Stimulated activated effector memory CD8-positive, alpha-beta T cell treated with anti-CD3 and anti-CD28 coated beads, Interleukin-12 subunit alpha, Interleukin-12 subunit beta, amount 100 ng/mL, for 72 hours (primary cell): ENCODE results near the gene BBX.

Experiments
- ATAC-seq: fragments of 150-1000 bp; cut with Tn5 transposase; 2 replicates; pipeline ENCODE4 v1.10.0; 2021
- DNase-seq, 2 donors: peaks; one replicate each; pipeline ENCODE4 v3.0.0; 2021 to 2022; ENCODE audit warnings: low spot score in 2 of 2
- H3K27ac Mint-ChIP-seq: one replicate; pipeline ENCODE4 v1.8.0; 2022; ENCODE audit warnings: mild to moderate bottlenecking, mixed read lengths
- H3K36me3 Mint-ChIP-seq: one replicate; pipeline ENCODE4 v1.8.0; 2022; ENCODE audit warnings: mild to moderate bottlenecking, mixed read lengths
- H3K4me1 Mint-ChIP-seq: one replicate; pipeline ENCODE4 v1.8.0; 2022; ENCODE audit warnings: mixed read lengths
- H3K4me3 Mint-ChIP-seq: one replicate; pipeline ENCODE4 v1.8.0; 2022; ENCODE audit warnings: mild to moderate bottlenecking, mixed read lengths
- H3K9me3 Mint-ChIP-seq: one replicate; pipeline ENCODE4 v1.8.0; 2022; ENCODE audit warnings: mixed read lengths

BBX gene

DNA sequence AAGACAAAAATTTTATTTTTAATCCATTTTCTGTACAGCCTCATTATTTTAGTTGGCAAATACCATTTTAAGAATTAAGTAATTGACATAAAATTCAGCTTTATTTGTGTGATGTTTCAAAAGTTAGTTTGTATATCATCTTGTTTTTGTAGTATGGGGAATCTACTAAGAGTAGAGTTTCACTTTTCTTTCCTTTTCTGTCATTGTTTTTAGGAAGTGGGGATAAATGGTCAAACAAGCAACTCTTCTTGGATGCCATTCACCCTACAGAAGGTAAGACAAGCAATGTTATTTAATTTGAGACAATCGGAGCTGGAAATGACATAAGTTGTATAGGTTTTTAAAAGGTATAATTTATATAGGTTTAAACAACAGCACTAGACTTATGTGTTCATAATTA is 268.3 kb downstream of the BBX start:
- H3K36me3 Mint-ChIP-seq = peaks cover 63% of the 10 kb centered on the region
- no peak overlapping the region for H3K4me3 Mint-ChIP-seq
- no peak for DNase-seq
- ATAC-seq = no peak
- H3K27ac Mint-ChIP-seq = no peak overlapping the region
- H3K4me1 Mint-ChIP-seq = peaks cover 11% of the 10 kb centered on the region
- no peaks in the 10 kb centered on the region for H3K9me3 Mint-ChIP-seq

DNA sequence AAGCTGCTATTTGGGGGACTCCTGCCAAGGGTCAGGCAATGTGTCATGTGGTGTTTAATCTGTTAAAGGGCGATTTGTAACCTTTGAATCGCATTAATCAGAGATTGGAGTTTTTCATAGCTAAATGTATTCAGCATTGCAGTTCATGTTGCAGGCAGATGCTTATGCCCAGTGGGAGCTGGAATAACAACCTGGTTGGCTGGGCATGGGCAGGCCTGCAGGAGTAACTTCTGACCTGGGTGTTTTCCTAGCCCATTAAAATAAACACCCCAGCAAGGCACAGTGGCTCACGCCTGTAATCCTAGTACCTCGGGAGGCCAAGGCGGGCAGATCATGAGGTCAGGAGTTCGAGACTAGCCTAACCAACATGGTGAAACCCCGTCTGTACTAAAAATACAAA is 268.7 kb downstream of the BBX start:
- DNase-seq (no peak), ATAC-seq (no peak)
- Mint-ChIP-seq H3K4me1 (peaks cover 14% of the 10 kb centered on the region), H3K9me3 (no peaks in the 10 kb centered on the region), H3K36me3 (peaks cover 63% of the 10 kb centered on the region), H3K27ac (no peak overlapping the region), H3K4me3 (no peak overlapping the region)

DNA sequence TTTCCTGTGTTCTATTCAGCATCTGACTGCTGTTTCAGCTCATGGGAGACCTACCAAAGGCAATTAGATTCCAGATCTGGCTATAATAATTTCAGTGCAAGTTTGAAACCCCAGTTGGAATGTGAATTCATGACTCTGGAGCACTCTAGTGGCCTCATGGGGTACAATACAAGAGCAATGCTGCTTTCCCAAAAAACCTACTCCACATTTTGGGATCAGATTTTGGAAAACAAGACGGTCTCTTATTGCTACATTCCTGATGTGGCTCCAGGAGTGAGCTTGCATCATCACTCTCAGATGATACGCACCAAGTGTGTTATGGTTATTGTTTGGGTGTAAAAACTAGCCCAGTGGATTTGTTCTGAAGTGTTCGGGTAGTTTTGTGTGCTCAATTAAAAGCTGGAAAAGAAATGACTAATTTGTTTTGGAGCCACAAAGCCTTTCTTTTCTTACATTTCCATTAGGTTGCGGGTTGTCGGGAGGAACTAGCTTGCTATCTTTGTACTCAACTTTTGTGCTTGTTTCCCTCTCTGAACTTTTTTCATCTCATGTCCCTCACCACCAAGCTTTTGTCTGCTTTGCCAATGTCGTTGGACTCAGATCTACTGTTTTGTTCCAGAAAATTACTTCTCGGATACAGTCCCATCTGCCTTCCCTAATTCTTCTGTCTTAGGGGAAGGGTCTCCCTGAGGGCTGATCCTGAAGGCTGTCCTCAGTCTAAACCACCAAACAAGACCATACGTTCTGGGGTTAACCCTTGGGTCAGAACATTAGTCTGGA is 272.1 kb downstream of the BBX start:
- peaks cover 14% of the 10 kb centered on the region for H3K4me1 Mint-ChIP-seq
- peaks cover 70% of the 10 kb centered on the region for H3K36me3 Mint-ChIP-seq
- H3K9me3 Mint-ChIP-seq = no peaks in the 10 kb centered on the region
- DNase-seq (no peak), ATAC-seq (no peak)
- no peak overlapping the region for H3K27ac Mint-ChIP-seq
- H3K4me3 Mint-ChIP-seq = no peak overlapping the region

DNA sequence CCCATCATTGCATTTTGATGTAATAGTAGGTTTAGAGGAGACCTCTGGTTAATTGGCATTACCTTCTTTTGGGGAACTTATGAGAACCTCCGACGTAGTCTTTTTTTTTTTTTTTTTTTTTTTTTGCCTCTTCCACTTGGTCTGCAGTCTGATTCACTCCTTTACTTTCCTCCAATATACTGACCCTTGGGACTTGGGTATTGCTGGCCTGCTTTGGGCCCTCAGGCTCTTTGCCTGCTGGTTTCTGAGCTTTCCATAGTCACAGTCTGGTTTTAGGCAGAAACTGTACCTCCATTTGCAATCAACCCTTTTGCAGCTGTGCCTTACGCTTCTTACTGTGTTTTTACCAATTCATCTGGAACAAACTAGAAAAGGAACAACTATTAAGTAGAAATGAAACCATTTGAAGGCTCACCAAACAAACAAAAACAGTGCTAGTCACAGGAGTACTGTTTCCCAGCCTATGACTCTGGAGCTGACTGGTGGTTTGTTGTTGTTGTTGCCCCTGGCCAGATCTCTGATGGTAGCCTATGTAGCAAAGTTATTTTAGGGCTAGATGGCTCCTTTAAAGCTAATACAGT is 272.8 kb downstream of the BBX start:
- no peak for ATAC-seq
- H3K36me3 Mint-ChIP-seq = peaks cover 68% of the 10 kb centered on the region
- no peak overlapping the region for H3K4me3 Mint-ChIP-seq
- no peak for DNase-seq
- peaks cover 14% of the 10 kb centered on the region for H3K4me1 Mint-ChIP-seq
- no peak overlapping the region for H3K27ac Mint-ChIP-seq
- H3K9me3 Mint-ChIP-seq = no peaks in the 10 kb centered on the region

DNA sequence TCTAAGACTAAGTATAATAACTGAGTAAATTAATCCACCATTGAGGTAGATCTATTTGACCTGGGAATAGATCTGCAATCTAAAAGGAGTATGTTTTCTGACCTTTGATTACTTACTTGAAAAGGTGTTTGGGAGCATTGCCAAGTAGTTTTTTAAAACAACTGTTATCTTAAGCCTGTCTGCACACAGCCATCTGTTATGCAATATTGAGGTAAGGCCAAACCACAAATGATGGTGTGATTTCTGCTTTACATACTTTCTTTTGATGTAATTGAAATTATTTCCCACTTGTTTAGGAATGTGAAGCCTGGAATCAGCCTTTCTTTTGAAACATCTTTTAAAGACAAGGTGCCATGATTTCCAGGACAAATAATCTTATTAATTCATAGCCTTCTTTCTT is 274.0 kb downstream of the BBX start:
- no peak for ATAC-seq
- no peak for DNase-seq
- Mint-ChIP-seq H3K9me3 (no peaks in the 10 kb centered on the region), H3K4me1 (peaks cover 14% of the 10 kb centered on the region), H3K27ac (no peak overlapping the region), H3K4me3 (no peak overlapping the region), H3K36me3 (peaks cover 68% of the 10 kb centered on the region)

DNA sequence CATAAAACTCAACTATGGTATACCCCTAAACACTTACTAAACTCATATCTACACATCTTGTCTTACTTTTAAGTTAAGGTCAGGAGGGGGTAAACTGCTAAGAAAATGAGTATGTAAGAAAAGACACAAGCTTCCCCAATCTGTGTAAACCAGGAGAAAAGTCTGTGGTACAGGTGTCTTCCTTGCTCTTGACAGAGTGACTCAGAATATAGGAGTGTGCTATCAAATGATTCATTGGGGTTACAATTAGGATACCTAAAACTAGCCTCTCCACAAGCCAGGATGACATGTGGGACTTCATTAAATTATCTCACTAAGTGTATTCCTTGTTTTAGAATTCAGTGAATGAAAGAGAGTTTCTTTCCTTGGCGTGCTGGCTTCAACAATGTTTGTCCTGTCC is 274.8 kb downstream of the BBX start:
- H3K9me3 Mint-ChIP-seq = no peaks in the 10 kb centered on the region
- ATAC-seq (no peak), DNase-seq (no peak)
- H3K36me3 Mint-ChIP-seq = peaks cover 68% of the 10 kb centered on the region
- H3K27ac Mint-ChIP-seq = no peak overlapping the region
- H3K4me1 Mint-ChIP-seq = peaks cover 15% of the 10 kb centered on the region
- no peak overlapping the region for H3K4me3 Mint-ChIP-seq

DNA sequence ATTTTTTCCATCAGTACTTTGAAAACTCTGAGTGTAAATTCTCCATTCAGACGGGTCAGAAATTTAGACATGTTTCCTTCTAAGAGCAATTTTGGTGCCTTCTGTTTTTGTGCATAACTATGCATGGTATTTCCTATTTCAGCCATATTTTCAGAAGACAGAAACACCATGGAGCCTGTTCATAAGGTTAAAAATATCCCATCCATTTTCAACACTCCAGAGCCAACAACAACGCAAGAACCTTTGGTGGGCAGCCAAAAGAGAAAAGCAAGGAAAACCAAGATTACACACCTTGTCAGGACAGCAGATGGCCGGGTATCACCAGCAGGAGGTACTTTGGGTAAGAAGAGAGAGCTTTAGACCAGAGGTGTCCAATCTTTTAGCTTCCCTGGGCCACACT is 275.6 kb downstream of the BBX start:
- Mint-ChIP-seq H3K4me3 (no peak overlapping the region), H3K36me3 (peaks cover 72% of the 10 kb centered on the region), H3K9me3 (no peaks in the 10 kb centered on the region), H3K27ac (no peak overlapping the region), H3K4me1 (peaks cover 19% of the 10 kb centered on the region)
- no peak for ATAC-seq
- DNase-seq = no peak

DNA sequence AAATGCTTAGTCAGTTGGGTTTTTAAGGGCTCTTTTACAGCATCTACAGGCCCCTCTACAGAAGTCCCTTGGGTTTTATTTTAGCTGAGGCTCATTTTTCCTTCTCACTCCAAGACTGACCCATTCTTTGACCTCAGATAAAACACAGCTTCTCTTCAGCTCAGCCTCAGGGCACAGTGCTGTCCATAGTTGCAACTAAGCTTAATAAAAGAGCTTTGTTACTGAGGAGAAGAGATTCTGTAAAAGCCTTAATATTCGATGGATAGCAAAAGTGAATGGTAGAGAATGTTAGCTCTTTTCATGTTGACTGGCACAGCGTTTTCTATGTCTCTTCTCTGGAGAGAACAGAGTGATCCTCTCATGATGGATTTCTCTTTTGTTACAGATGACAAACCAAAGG is 277.9 kb downstream of the BBX start:
- ATAC-seq (no peak), DNase-seq (no peak)
- H3K4me1 Mint-ChIP-seq = peaks cover 12% of the 10 kb centered on the region
- H3K4me3 Mint-ChIP-seq = no peak overlapping the region
- H3K36me3 Mint-ChIP-seq = peaks cover 84% of the 10 kb centered on the region
- no peaks in the 10 kb centered on the region for H3K9me3 Mint-ChIP-seq
- H3K27ac Mint-ChIP-seq = no peak overlapping the region

DNA sequence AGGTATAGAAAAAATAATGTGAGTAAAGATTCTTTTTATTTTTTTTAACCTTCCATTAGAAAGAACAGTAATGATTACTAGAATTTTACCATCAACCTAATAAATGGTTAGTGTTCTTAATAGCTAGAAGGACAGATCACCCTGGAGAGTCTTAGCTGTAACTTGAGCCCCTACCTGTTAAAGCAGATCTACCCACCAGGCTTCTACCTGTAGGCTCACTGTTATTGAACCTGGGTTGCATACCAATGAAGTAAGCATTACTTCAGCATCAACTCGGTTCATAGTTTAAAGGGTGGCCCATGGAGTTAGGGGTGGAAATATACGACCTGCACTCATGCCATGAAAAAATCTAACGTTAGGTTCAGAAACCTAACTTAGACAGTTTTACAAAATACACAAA is 280.4 kb downstream of the BBX start:
- no peak overlapping the region for H3K4me3 Mint-ChIP-seq
- no peak overlapping the region for H3K27ac Mint-ChIP-seq
- peaks cover 97% of the 10 kb centered on the region for H3K36me3 Mint-ChIP-seq
- ATAC-seq (no peak), DNase-seq (no peak)
- H3K4me1 Mint-ChIP-seq = peaks cover 6% of the 10 kb centered on the region
- H3K9me3 Mint-ChIP-seq = no peaks in the 10 kb centered on the region

DNA sequence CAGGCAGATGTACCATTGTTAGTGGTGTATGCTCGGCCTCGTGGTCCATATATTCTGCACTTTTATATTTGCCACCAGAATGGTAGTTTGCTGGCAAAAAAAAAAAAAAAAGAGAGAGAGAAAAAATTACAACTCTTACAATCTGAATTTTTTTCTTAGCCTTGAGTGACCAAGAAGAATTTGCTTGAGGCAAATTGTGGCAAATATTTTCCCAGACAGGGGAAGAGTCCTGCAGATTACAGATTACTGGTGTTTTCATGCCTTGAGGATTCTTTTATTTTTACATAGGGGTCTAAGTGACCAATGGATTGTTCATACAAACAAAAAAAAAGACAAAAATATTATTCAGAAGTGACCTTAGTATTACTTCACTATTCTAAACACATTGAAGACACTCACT is 283.3 kb downstream of the BBX start:
- Mint-ChIP-seq H3K27ac (no peak overlapping the region), H3K36me3 (peaks cover 83% of the 10 kb centered on the region), H3K4me3 (no peak overlapping the region), H3K9me3 (no peaks in the 10 kb centered on the region), H3K4me1 (peaks cover 15% of the 10 kb centered on the region)
- no peak for DNase-seq
- no peak for ATAC-seq

DNA sequence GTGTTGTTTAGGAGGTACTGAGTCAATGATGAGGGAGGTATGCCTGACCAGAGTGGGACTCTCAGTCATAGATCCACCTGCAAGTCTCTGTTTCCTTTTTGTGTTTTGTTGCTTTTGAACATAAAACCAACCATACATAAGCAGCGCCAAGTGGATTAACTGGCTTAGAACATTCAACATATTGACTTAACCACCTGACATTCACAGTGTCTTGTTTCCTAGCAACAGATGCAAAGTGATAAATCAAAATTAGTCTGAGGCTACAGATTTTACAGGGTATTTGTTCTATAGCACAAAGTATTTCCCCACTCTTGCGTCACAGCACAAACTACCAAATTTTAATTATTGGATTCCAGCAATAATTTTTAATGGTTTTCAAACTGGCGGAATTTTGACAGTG is 283.8 kb downstream of the BBX start:
- Mint-ChIP-seq H3K4me3 (no peak overlapping the region), H3K4me1 (peaks cover 15% of the 10 kb centered on the region), H3K9me3 (no peaks in the 10 kb centered on the region), H3K36me3 (peaks cover 79% of the 10 kb centered on the region), H3K27ac (no peak overlapping the region)
- no peak for ATAC-seq
- no peak for DNase-seq

DNA sequence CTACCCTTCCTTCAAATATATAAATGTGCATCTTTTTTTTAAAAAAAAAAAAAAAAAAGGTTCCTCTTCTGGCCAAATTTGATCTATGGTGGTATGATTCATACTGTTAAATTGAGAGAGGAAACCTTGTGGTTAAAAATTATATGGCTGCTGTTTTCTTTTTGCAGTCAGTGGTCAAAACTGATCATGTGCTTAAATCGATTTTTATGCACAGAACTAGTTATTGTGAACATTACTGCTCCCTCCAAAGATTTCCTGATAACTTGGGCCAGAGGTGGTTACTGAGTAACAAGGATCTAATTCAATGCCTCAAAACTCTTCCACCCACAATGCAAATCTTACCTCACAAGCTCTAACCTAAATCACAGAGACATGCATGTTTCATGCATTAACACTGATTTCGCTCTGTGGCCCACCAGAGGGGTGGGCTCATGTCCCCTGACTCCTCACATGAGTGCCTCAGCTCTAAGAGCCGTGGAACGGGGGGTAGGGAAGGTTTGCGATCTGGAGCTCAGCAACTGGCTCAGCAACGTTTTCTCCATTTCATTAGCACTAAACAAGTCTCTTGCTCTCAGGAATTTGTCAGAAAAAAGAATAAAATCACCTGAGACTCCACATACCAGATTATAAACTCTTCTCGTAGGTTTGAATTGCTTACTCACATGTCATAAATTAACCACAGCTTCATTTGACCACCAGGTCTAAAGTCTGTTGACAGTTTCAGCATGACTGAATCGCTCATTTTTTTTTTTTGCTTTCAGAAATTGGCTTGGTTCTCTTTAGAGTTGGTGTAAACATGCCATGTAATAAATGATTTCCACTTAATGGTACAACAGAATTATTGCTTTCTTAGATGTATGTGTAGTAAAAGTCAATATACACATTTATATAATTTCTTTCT is 287.7 kb downstream of the BBX start:
- Mint-ChIP-seq H3K4me3 (peak overlapping the region; percentile 19), H3K36me3 (peaks cover 40% of the 10 kb centered on the region), H3K4me1 (peaks cover 9% of the 10 kb centered on the region), H3K9me3 (no peaks in the 10 kb centered on the region), H3K27ac (peak overlapping the region; percentile 81)
- DNase-seq (no peak), ATAC-seq (peak; percentile 73)

DNA sequence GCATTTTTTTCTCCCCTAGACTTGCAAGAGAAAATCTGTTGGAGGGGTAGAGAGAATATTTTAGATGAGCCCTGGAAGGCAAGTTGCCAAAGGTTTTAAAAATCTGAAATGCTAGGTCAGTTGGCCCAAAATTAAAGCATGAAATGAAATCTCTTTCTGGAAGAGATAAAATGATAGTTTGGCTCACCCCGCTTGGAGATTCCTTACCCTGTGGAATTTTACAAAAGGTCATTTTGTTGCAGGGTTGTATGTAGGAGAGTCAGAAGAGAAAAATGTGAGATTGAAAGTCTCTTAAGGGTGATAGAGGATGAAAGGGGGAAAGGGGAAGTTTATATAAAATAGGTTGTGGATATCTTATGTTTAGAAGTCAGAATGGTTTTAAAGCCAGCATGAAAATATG is 290.3 kb downstream of the BBX start:
- H3K36me3 Mint-ChIP-seq = peaks cover 14% of the 10 kb centered on the region
- H3K4me1 Mint-ChIP-seq = peaks cover 9% of the 10 kb centered on the region
- no peak overlapping the region for H3K4me3 Mint-ChIP-seq
- DNase-seq (no peak), ATAC-seq (no peak)
- no peaks in the 10 kb centered on the region for H3K9me3 Mint-ChIP-seq
- no peak overlapping the region for H3K27ac Mint-ChIP-seq

DNA sequence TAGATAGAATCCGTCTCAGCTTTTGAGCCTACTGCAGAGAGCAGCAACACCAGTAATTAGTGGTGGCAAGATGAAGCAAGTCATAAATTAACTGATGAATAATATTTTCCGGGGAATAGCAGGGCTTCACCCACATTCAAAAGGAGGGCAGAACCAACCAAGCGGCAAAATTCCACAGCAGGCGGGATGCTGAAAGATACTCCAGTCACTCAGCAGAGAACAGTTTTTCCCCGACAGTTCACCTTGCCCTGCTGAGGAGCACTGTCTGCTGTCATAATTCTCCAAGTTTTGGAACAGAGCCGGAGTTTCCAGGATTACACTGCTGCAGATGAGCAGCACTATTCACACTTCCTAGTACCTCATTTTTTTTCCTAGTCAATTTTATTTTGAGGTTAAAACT is 293.3 kb downstream of the BBX start:
- H3K36me3 Mint-ChIP-seq = no peaks in the 10 kb centered on the region
- H3K9me3 Mint-ChIP-seq = no peaks in the 10 kb centered on the region
- H3K4me3 Mint-ChIP-seq = no peak overlapping the region
- H3K4me1 Mint-ChIP-seq = no peaks in the 10 kb centered on the region
- DNase-seq (no peak), ATAC-seq (no peak)
- H3K27ac Mint-ChIP-seq = no peak overlapping the region

DNA sequence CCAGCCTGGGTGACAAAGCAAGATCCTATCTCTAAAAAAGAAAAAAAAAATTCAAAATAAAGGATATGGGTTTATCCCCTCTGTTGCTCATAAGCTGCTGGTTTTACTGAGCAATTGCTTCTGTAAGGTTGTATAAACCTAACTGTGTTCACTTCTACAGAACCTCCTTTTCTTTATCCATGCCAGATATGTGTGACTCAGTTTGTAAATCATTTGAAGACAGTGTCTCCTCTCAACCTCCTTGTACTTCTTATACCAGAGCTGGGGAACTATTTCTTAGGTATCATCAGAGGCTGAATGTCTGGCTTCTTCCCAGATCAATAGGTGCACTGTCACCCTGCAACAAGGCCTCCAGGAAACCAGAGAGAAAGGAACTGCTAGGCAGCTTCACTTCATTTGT is 294.3 kb downstream of the BBX start:
- H3K36me3 Mint-ChIP-seq = no peaks in the 10 kb centered on the region
- DNase-seq (no peak), ATAC-seq (no peak)
- H3K27ac Mint-ChIP-seq = no peak overlapping the region
- no peaks in the 10 kb centered on the region for H3K4me1 Mint-ChIP-seq
- no peaks in the 10 kb centered on the region for H3K9me3 Mint-ChIP-seq
- no peak overlapping the region for H3K4me3 Mint-ChIP-seq

DNA sequence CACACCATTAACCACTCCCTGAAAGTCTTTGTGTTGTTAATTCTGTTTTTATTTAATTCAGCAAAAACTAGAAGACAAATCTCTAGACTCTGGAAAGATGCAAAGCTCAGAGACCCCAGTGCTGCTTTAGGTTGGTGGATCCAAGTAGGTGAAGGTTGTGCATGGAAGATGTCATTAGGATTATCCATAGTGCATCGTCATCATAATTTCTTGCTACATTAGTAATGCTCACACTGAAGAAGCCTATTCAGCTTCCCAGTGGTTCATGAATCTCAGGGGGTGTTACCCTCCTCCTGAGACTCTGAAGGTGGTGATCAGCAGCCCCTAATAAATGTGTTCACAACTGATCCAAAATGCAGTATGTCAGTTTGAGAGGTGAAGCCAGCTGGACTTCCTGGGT is 295.3 kb downstream of the BBX start:
- Mint-ChIP-seq H3K9me3 (no peaks in the 10 kb centered on the region), H3K4me1 (no peaks in the 10 kb centered on the region), H3K4me3 (no peak overlapping the region), H3K36me3 (no peaks in the 10 kb centered on the region), H3K27ac (no peak overlapping the region)
- no peak for ATAC-seq
- DNase-seq = no peak
